Mammary microvascular endothelial cell (primary cell): ENCODE measurements around the gene SUCLG1. TPM values are rescaled to one million over a fixed set of nuclear protein-coding genes. Genes with fewer than 3 reads are reported as not detected.

ENCODE experiments used
- total RNA-seq: library from RNA; depleted of rRNA; stranded (reverse); fragments of >200 nt; gene quantifications from 2 replicates; pipeline ENCODE4 v1.2.3, GENCODE V29; 2015

Gene SUCLG1
- total RNA-seq, result 68.0 and 74.3 TPM in 2 replicates

GRCh38 chr2:84459018-84459943 lies at the start of gene SUCLG1:
Gene SUCLG1, minus strand, starts transcription at chr2:84459280. Its CDS starts 11 bp downstream, at chr2:84459269.

Other genes starting within 250 kb of the SUCLG1 start
- under 0.01 and 0.05 TPM in 2 replicates for gene DNAH6, start 57.2 kb upstream of the SUCLG1 start, total RNA-seq